GM23248 (cell line): ENCODE measurements around the gene HSD11B2. TPM values are rescaled to one million over a fixed set of nuclear protein-coding genes. Genes with fewer than 3 reads are reported as not detected.
A peak's percentile ranks its signal among the peaks of the same experiment; 100 is the strongest.

Experiments used
- DNase-seq: peaks from one replicate; pipeline ENCODE4 v3.0.0-alpha.2; 2015
- H2AFZ ChIP-seq: fragments of 200-600 bp; sonication (generic); 2 replicates; pipeline ENCODE4 v1.6.1; 2016; ENCODE audit warnings: antibody characterized with exemption
- H3F3A ChIP-seq: fragments of 200-600 bp; sonication (generic); 2 replicates; pipeline ENCODE4 v1.6.1; 2016; ENCODE audit warnings: mild to moderate bottlenecking, antibody characterized with exemption, mixed run types; ENCODE audit not compliant: insufficient read depth
- H3K27ac ChIP-seq: fragments of 200-600 bp; sonication (generic); 2 replicates; pipeline ENCODE4 v1.5.1; 2016; ENCODE audit warnings: mild to moderate bottlenecking
- H3K27me3 ChIP-seq: fragments of 200-600 bp; sonication (generic); replicated peaks from 2 replicates; pipeline ENCODE4 v1.6.1; 2016; ENCODE audit warnings: mild to moderate bottlenecking; ENCODE audit not compliant: insufficient read depth
- H3K36me3 ChIP-seq: fragments of 200-600 bp; sonication (generic); 2 replicates; pipeline ENCODE4 v1.6.1; 2016; ENCODE audit warnings: low read depth, mild to moderate bottlenecking
- H3K4me1 ChIP-seq: fragments of 200-600 bp; sonication (generic); 2 replicates; pipeline ENCODE4 v1.6.1; 2016; ENCODE audit warnings: mild to moderate bottlenecking; ENCODE audit not compliant: insufficient read depth
- H3K4me2 ChIP-seq: fragments of 200-600 bp; sonication (generic); one replicate; pipeline ENCODE4 v1.6.1; 2016; ENCODE audit warnings: mild to moderate bottlenecking; ENCODE audit not compliant: unreplicated experiment
- H3K4me3 ChIP-seq: fragments of 200-600 bp; sonication (generic); 2 replicates; pipeline ENCODE4 v1.5.1; 2016; ENCODE audit warnings: mild to moderate bottlenecking
- H3K79me2 ChIP-seq: fragments of 200-600 bp; sonication (generic); 2 replicates; pipeline ENCODE4 v1.6.1; 2016; ENCODE audit warnings: mild to moderate bottlenecking; ENCODE audit not compliant: insufficient read depth
- H3K9ac ChIP-seq: fragments of 200-600 bp; sonication (generic); 2 replicates; pipeline ENCODE4 v1.6.1; 2016; ENCODE audit warnings: mild to moderate bottlenecking
- H3K9me2 ChIP-seq: fragments of 200-600 bp; sonication (generic); 2 replicates; pipeline ENCODE4 v1.6.1; 2016; ENCODE audit warnings: mixed run types, mild to moderate bottlenecking, moderate library complexity; ENCODE audit not compliant: insufficient read depth
- H3K9me3 ChIP-seq: fragments of 200-600 bp; sonication (generic); one replicate; pipeline ENCODE4 v1.6.1; 2017; ENCODE audit warnings: low read depth
- H4K20me1 ChIP-seq: fragments of 200-600 bp; sonication (generic); 2 replicates; pipeline ENCODE4 v1.6.0; 2016; ENCODE audit not compliant: insufficient read depth
- EZH2 ChIP-seq: fragments of 200-600 bp; sonication (generic); IDR thresholded peaks from 2 replicates; pipeline ENCODE4 v1.6.1; 2018; ENCODE audit warnings: antibody characterized with exemption, mild to moderate bottlenecking; ENCODE audit not compliant: insufficient read depth, poor library complexity, severe bottlenecking
- EZH2phosphoT487 ChIP-seq: fragments of 200-600 bp; sonication (generic); IDR thresholded peaks from 2 replicates; pipeline ENCODE4 v1.6.1; 2018; ENCODE audit warnings: antibody characterized with exemption, moderate library complexity, mild to moderate bottlenecking, low read depth; ENCODE audit not compliant: insufficient read depth
- WGBS, 2 experiments: methylation state at CpG; one replicate each; pipeline ENCODE4 v1.1.6; 2015 to 2017; ENCODE audit warnings: low lambda C conversion rate in 2 of 2, low coverage in 1 of 2; ENCODE audit errors: missing lambda C conversion rate in 2 of 2; 5-methylcytosine and 5-hydroxymethylcytosine counted together
- in situ Hi-C: fragments of 300-500 bp; cut with MboI; formaldehyde crosslinking; loops from 2 replicates; pipeline ENCODE4 v1.15.0; 2020
- polyA plus RNA-seq: library from polyadenylated mRNA; unstranded; fragments of >200 nt; fragmentation: Nextera tagmentation; extraction: Ambion mirVana; gene quantifications from 2 replicates; pipeline ENCODE4 v1.2.1, GENCODE V29; 2016
- total RNA-seq: library from RNA; depleted of rRNA; stranded (reverse); fragments of >200 nt; shearing (Covaris generic); gene quantifications from 2 replicates; pipeline ENCODE4 v1.2.3, GENCODE V29; 2014

Gene HSD11B2
- total and polyA plus RNA-seq, 2 experiments from 2014 or later = 0.36 TPM; not detected in 1

GRCh38 chr16:67398546-67399217 is 32.2 kb upstream of the HSD11B2 start:
- 87 to 90% methylated on average over 19 of the region's 19 CpGs for WGBS, 2 experiments
- no peak overlapping the region for H3K27ac ChIP-seq
- no peaks in the 10 kb centered on the region for H3K36me3 ChIP-seq
- no peaks in the 10 kb centered on the region for H3F3A ChIP-seq
- no peaks in the 10 kb centered on the region for H3K9me3 ChIP-seq
- no peak for DNase-seq
- H2AFZ ChIP-seq = no peak overlapping the region
- peaks cover 6% of the 10 kb centered on the region; the same call in 1 of the 2 replicates for H3K4me1 ChIP-seq
- no peaks in the 10 kb centered on the region for H3K9me2 ChIP-seq
- H3K4me3 ChIP-seq = no peak overlapping the region
- H3K27me3 ChIP-seq = no peaks in the 10 kb centered on the region
- no peak for TF ChIP-seq EZH2
- TF ChIP-seq EZH2phosphoT487 = no peak
- H3K79me2 ChIP-seq = no peaks in the 10 kb centered on the region
- in situ Hi-C loops = no loop called here
- no peaks in the 10 kb centered on the region for H4K20me1 ChIP-seq
- no peak overlapping the region for H3K4me2 ChIP-seq
- H3K9ac ChIP-seq = no peak overlapping the region

GRCh38 chr16:67399218-67399733 is 31.6 kb upstream of the HSD11B2 start:
- WGBS, 2 experiments = 53 to 61% methylated on average over 31 to 41 of the region's 42 CpGs
- in situ Hi-C loops = no loop called here
- Histone ChIP-seq H3K79me2 (no peaks in the 10 kb centered on the region), H3K36me3 (no peaks in the 10 kb centered on the region), H4K20me1 (no peaks in the 10 kb centered on the region), H3K9ac (no peak overlapping the region), H3K9me3 (no peaks in the 10 kb centered on the region), H3K9me2 (no peaks in the 10 kb centered on the region), H3F3A (peaks cover under 1% of the 10 kb centered on the region; the same call in 1 of the 2 replicates), H3K4me1 (peaks cover 6% of the 10 kb centered on the region; the same call in 1 of the 2 replicates), H3K4me3 (no peak overlapping the region), H3K27ac (no peak overlapping the region), H3K27me3 (no peaks in the 10 kb centered on the region), H3K4me2 (no peak overlapping the region), H2AFZ (no peak overlapping the region)
- TF ChIP-seq EZH2 (no peak), EZH2phosphoT487 (no peak)
- peak; percentile 48 for DNase-seq

GRCh38 chr16:67399749-67400704 is 30.9 kb upstream of the HSD11B2 start:
- H3K4me2 ChIP-seq = no peak overlapping the region
- in situ Hi-C loops = no loop called here
- no peaks in the 10 kb centered on the region for H3K27me3 ChIP-seq
- no peaks in the 10 kb centered on the region for H3K36me3 ChIP-seq
- TF ChIP-seq EZH2 = no peak
- TF ChIP-seq EZH2phosphoT487 = no peak
- no peaks in the 10 kb centered on the region for H4K20me1 ChIP-seq
- no peaks in the 10 kb centered on the region for H3K9me2 ChIP-seq
- no peak for DNase-seq
- peaks cover 12% of the 10 kb centered on the region for H3K4me1 ChIP-seq
- no peaks in the 10 kb centered on the region for H3K9me3 ChIP-seq
- H3K9ac ChIP-seq = no peak overlapping the region
- WGBS, 2 experiments = 63 to 73% methylated on average over 15 to 19 of the region's 19 CpGs
- H3K4me3 ChIP-seq = no peak overlapping the region
- no peaks in the 10 kb centered on the region for H3K79me2 ChIP-seq
- H3K27ac ChIP-seq = no peak overlapping the region
- H2AFZ ChIP-seq = no peak overlapping the region
- peaks cover 8% of the 10 kb centered on the region for H3F3A ChIP-seq

GRCh38 chr16:67400901-67401300 is 30.0 kb upstream of the HSD11B2 start:
- H2AFZ ChIP-seq = no peak overlapping the region
- in situ Hi-C loops = no loop called here
- H3K9ac ChIP-seq = no peak overlapping the region
- H4K20me1 ChIP-seq = no peaks in the 10 kb centered on the region
- H3K9me3 ChIP-seq = no peaks in the 10 kb centered on the region
- H3K4me2 ChIP-seq = no peak overlapping the region
- 92 to 94% methylated on average over 14 of the region's 14 CpGs for WGBS, 2 experiments
- no peak for DNase-seq
- TF ChIP-seq EZH2 (no peak), EZH2phosphoT487 (no peak)
- H3K79me2 ChIP-seq = no peaks in the 10 kb centered on the region
- no peak overlapping the region for H3K4me3 ChIP-seq
- no peaks in the 10 kb centered on the region for H3K27me3 ChIP-seq
- peaks cover 21% of the 10 kb centered on the region for H3K4me1 ChIP-seq
- H3K27ac ChIP-seq = no peak overlapping the region
- peaks cover 17% of the 10 kb centered on the region for H3F3A ChIP-seq
- no peaks in the 10 kb centered on the region for H3K36me3 ChIP-seq
- no peaks in the 10 kb centered on the region for H3K9me2 ChIP-seq
